Cortex of kidney (tissue), 1 donor: ENCODE results near the gene ATF2.
"Not testable (repeated sequence)": the region's sequence is repeated elsewhere in the genome, so short reads cannot be mapped to it uniquely, and the experiment has no call there.

Source experiments
- DNase-seq: peaks from one replicate; lab custom pipeline; 2025; lab: John Stamatoyannopoulos, UW

ATF2 gene

GRCh38 chr2:175084117-175084516, 83.9 kb downstream of the ATF2 start:
- not testable (repeated sequence) for DNase-seq

- no peak for DNase-seq
Measured at GRCh38 chr2:175080479-175080878, 87.5 kb downstream of the ATF2 start.

- DNase-seq: no peak
Measured at GRCh38 chr2:175076272-175076671, 91.7 kb downstream of the ATF2 start.

GRCh38 chr2:175074478-175074877, 93.5 kb downstream of the ATF2 start:
- DNase-seq: no peak

- DNase-seq: no peak
Measured at GRCh38 chr2:175068534-175068933, 99.5 kb downstream of the ATF2 start.

- no peak for DNase-seq
Measured at GRCh38 chr2:175066411-175066810, 101.6 kb downstream of the ATF2 start.

- no peak for DNase-seq
Measured at GRCh38 chr2:175064797-175065196, 103.2 kb downstream of the ATF2 start.

GRCh38 chr2:175063741-175064140, 104.3 kb downstream of the ATF2 start:
- DNase-seq: no peak

- no peak for DNase-seq
Measured at GRCh38 chr2:175062787-175063585, 105.0 kb downstream of the ATF2 start.

GRCh38 chr2:175057078-175057685, 110.8 kb downstream of the ATF2 start:
- no peak for DNase-seq

GRCh38 chr2:175055993-175056392, 112.0 kb downstream of the ATF2 start:
- no peak for DNase-seq

- DNase-seq: no peak
Measured at GRCh38 chr2:175054340-175054739, 113.7 kb downstream of the ATF2 start.

GRCh38 chr2:175049661-175050060, 118.3 kb downstream of the ATF2 start:
- no peak for DNase-seq

GRCh38 chr2:175048275-175048674, 119.7 kb downstream of the ATF2 start:
- no peak for DNase-seq

GRCh38 chr2:175039490-175039889, 128.5 kb downstream of the ATF2 start:
- no peak for DNase-seq

GRCh38 chr2:175039031-175039430, 129.0 kb downstream of the ATF2 start:
- no peak for DNase-seq

- no peak for DNase-seq
Measured at GRCh38 chr2:175037941-175038340, 130.1 kb downstream of the ATF2 start.

- DNase-seq: no peak
Measured at GRCh38 chr2:175036582-175037018, 131.4 kb downstream of the ATF2 start.

- DNase-seq: no peak
Measured at GRCh38 chr2:175035806-175036205, 132.2 kb downstream of the ATF2 start.

- DNase-seq: no peak
Measured at GRCh38 chr2:175034716-175035115, 133.3 kb downstream of the ATF2 start.

- no peak for DNase-seq
Measured at GRCh38 chr2:175030380-175031271, 137.4 kb downstream of the ATF2 start.

GRCh38 chr2:175027755-175028154, 140.2 kb downstream of the ATF2 start:
- no peak for DNase-seq

GRCh38 chr2:175026385-175026784, 141.6 kb downstream of the ATF2 start:
- no peak for DNase-seq
